ENCODE data around the gene FNBP1L.

DNA sequence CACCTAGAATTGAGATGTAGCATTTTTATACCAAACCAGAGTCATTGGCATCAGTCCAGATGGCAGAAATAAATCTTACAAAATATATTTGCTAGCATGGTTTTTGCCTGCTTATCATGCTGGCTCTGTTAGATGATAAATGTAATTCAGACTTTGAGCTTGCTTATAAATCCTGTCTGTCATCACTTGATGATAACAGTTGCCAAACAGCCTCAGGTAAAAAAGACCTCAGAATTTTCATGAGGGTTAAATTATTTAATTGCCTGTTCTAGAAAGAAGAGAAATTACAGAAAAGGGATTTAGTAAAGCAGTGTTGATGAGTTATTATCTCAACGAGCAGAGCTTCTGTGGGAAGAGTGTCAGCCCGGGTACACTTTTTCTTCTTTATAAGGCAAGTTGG lies 83.3 kb downstream of the FNBP1L start:
- TF ChIP-seq, protein P1, sequence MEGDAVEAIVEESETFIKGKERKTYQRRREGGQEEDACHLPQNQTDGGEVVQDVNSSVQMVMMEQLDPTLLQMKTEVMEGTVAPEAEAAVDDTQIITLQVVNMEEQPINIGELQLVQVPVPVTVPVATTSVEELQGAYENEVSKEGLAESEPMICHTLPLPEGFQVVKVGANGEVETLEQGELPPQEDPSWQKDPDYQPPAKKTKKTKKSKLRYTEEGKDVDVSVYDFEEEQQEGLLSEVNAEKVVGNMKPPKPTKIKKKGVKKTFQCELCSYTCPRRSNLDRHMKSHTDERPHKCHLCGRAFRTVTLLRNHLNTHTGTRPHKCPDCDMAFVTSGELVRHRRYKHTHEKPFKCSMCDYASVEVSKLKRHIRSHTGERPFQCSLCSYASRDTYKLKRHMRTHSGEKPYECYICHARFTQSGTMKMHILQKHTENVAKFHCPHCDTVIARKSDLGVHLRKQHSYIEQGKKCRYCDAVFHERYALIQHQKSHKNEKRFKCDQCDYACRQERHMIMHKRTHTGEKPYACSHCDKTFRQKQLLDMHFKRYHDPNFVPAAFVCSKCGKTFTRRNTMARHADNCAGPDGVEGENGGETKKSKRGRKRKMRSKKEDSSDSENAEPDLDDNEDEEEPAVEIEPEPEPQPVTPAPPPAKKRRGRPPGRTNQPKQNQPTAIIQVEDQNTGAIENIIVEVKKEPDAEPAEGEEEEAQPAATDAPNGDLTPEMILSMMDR (IDR thresholded peaks at IDR 0.05; ENCODE audit: low read length): no peak
- TF ChIP-seq EZH2phosphoT487 (IDR thresholded peaks at IDR 0.05; ENCODE audit: low read length) (no peak), EZH2 (optimal IDR thresholded peaks at IDR 0.05; ENCODE audit: low read depth, low read length) (no peak)

Measured in MM.1S (cell line).